ENCODE data around the gene LHFPL6.

GRCh38 chr13:39586151-39586550 is 16.8 kb downstream of the LHFPL6 start:
- TF ChIP-seq CTCF (IDR thresholded peaks at IDR 0.05; ENCODE audit: borderline replicate concordance, extremely low read depth, low read length, poor library complexity, severe bottlenecking) (no peak), EZH2 (IDR thresholded peaks at IDR 0.05; ENCODE audit: borderline replicate concordance, low read depth, low read length, severe bottlenecking) (no peak)
